Measurements from ENCODE around the gene CDYL.

CDYL gene

DNA sequence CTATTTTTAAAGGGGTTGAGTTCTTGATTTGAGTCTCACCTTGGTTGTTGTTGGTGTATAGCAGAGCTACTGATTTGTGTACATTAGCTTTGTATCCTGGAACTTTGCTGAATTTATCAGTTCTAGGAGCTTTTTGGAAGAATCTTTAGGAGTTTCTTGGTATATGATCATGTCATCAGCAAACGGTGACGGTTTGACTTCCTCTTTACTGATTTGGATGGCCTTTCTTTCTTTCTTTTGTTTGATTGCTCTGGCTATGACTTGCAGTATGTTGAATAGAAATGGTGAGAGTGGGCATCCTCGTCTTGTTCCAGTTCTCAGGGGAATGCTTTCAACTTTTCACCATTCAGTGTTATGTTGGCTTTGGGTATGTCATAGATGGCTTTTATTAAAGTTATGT lies 64.0 kb downstream of the CDYL start:
- TF ChIP-seq, protein P1, sequence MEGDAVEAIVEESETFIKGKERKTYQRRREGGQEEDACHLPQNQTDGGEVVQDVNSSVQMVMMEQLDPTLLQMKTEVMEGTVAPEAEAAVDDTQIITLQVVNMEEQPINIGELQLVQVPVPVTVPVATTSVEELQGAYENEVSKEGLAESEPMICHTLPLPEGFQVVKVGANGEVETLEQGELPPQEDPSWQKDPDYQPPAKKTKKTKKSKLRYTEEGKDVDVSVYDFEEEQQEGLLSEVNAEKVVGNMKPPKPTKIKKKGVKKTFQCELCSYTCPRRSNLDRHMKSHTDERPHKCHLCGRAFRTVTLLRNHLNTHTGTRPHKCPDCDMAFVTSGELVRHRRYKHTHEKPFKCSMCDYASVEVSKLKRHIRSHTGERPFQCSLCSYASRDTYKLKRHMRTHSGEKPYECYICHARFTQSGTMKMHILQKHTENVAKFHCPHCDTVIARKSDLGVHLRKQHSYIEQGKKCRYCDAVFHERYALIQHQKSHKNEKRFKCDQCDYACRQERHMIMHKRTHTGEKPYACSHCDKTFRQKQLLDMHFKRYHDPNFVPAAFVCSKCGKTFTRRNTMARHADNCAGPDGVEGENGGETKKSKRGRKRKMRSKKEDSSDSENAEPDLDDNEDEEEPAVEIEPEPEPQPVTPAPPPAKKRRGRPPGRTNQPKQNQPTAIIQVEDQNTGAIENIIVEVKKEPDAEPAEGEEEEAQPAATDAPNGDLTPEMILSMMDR (IDR thresholded peaks at IDR 0.05) = no peak
- H3K27ac ChIP-seq = no peak overlapping the region
- no peaks in the 10 kb centered on the region for H3K4me1 ChIP-seq (ENCODE audit: control insufficient read depth in 1 of 2, insufficient read depth in 1 of 2, low read depth in 1 of 2, low read length in 1 of 2)
- no peaks in the 10 kb centered on the region for H3K9me3 ChIP-seq
- no peak overlapping the region for H3K4me3 ChIP-seq (ENCODE audit: low read depth in 1 of 2, low read length in 1 of 2)
- H3K36me3 ChIP-seq = no peaks in the 10 kb centered on the region
- H3K27me3 ChIP-seq = no peaks in the 10 kb centered on the region

DNA sequence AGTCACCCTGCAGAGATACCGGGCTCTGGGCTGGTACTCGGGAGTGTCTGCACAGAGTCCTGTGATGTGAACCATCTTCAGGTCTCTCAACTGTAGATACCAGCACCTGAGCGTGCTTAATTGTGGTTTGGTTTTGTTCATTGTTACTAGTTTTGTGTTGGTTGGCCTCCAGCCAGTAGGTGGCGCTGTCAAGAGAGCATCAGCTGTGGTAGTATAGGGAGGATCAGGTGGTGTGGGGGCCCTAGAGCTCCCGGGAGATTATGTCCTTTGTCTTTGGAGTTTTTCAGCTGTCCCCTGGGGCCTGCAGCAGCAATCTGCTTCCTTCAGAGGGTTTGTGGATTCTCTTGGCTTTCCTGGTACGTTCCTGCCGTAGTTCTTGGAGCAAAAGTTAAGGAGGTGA lies 67.9 kb downstream of the CDYL start:
- H3K36me3 ChIP-seq = no peaks in the 10 kb centered on the region
- H3K9me3 ChIP-seq = no peaks in the 10 kb centered on the region
- no peaks in the 10 kb centered on the region for H3K27me3 ChIP-seq
- no peak overlapping the region for H3K4me3 ChIP-seq (ENCODE audit: low read depth in 1 of 2, low read length in 1 of 2)
- TF ChIP-seq, protein P1 (IDR thresholded peaks at IDR 0.05) = no peak
- H3K4me1 ChIP-seq (ENCODE audit: control insufficient read depth in 1 of 2, insufficient read depth in 1 of 2, low read depth in 1 of 2, low read length in 1 of 2) = no peaks in the 10 kb centered on the region
- no peak overlapping the region for H3K27ac ChIP-seq

DNA sequence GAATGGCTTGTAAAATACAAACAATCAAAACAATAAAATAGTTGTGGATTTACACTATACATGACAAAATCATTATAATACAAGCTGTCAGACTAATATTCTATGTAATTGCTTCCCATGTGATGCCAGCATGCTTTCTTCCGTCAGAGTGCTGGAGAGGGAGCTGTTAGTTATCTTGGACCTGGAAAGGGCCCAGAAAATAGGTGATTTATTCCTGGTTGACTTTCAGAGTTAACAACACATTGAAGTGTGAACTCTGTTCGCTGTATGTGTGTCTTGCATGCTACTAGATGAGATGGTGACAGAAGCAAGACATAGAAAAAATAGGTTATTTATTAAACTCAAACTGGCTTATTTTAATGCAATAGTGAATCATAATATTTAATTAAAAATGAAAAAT lies 70.2 kb downstream of the CDYL start:
- TF ChIP-seq, protein P1 (IDR thresholded peaks at IDR 0.05) = no peak
- Histone ChIP-seq H3K36me3 (no peaks in the 10 kb centered on the region), H3K4me1 (ENCODE audit: control insufficient read depth in 1 of 2, insufficient read depth in 1 of 2, low read depth in 1 of 2, low read length in 1 of 2) (no peaks in the 10 kb centered on the region), H3K4me3 (ENCODE audit: low read depth in 1 of 2, low read length in 1 of 2) (no peak overlapping the region), H3K9me3 (no peaks in the 10 kb centered on the region), H3K27ac (no peak overlapping the region), H3K27me3 (no peaks in the 10 kb centered on the region)

DNA sequence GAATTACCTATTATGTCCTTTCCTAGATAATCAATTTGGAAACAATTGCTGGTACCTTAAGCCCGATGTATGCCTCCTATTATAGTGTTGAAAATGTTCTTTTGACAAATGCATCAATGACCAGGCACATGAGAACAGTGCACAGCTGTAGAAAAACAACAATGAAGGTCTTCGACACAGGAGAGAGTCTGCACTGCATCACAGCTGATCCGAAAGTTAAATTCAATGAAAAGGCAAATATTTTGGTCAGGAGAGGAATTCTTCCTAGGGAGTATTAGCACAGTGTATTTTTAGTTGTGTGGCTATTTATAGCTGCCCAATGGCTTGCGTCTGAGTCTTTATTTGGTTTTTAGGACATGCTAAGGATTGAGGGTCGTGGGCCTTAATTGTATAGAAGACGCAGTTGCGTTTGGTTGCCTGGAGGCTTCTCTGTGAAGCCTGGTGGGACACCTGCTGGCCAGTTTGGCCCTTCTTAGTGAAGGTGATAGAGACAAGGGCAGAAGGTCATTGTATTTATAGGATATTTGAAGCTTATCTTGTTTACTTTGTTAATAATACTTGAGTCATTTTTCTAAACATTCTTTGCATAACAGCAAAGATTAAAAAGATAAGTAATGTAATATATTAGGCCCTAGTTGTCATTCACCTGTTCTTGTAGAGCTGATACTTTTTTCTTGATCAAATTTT lies 72.3 kb downstream of the CDYL start:
- no peaks in the 10 kb centered on the region for H3K4me1 ChIP-seq (ENCODE audit: control insufficient read depth in 1 of 2, insufficient read depth in 1 of 2, low read depth in 1 of 2, low read length in 1 of 2)
- H3K9me3 ChIP-seq = no peaks in the 10 kb centered on the region
- H3K27ac ChIP-seq = no peak overlapping the region
- no peaks in the 10 kb centered on the region for H3K36me3 ChIP-seq
- no peak overlapping the region for H3K4me3 ChIP-seq (ENCODE audit: low read depth in 1 of 2, low read length in 1 of 2)
- TF ChIP-seq, protein P1 (IDR thresholded peaks at IDR 0.05) = no peak
- no peaks in the 10 kb centered on the region for H3K27me3 ChIP-seq

DNA sequence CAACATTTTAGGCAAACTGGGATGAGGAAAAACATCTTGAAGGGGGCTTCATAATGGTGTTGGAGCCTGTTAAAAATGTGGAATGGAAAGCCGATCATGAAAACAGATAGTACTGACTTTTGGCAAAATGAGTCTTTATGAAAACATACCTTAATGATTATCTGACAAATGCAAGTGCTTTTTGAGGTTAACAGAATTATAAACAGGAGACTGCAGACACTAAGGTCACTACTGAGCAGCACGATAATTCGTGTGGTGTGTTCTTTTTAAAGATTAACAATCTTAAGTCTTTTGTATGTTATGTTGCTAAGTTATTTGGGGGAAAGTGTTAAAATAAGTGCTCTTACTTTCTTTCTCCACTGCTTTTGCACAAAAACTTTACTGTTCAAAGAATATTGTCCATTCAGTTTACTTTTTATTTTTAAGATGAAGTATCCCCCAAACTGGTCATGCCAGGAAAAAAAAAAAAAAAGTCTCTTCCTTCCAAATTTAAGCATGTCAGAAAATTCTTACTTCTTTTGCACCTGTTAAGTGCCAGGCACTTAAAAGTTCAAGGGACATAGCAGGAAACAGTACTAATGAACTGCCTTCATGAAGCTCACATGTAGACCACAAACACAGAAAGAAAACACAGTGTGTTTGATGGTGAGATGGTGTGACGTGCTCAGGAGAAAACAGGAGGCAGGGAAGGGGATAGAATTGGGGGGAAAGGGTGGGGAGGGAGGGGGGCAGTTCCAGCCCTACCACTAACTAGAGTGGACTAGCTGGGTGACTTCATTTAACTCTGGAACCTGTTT lies 73.2 kb downstream of the CDYL start:
- Histone ChIP-seq H3K9me3 (no peaks in the 10 kb centered on the region), H3K4me1 (ENCODE audit: control insufficient read depth in 1 of 2, insufficient read depth in 1 of 2, low read depth in 1 of 2, low read length in 1 of 2) (no peaks in the 10 kb centered on the region), H3K36me3 (no peaks in the 10 kb centered on the region), H3K27me3 (no peaks in the 10 kb centered on the region), H3K4me3 (ENCODE audit: low read depth in 1 of 2, low read length in 1 of 2) (no peak overlapping the region), H3K27ac (no peak overlapping the region)
- TF ChIP-seq, protein P1 (IDR thresholded peaks at IDR 0.05) = no peak

Measured in neutrophil (primary cell).